Right ventricle myocardium inferior (tissue), 1 donor: ENCODE results near the gene BTBD16. TPM values are rescaled to one million over a fixed set of nuclear protein-coding genes. Genes with fewer than 3 reads are reported as not detected.

Experiments
- ATAC-seq: fragments of 200-7000 bp; cut with Tn5 transposase; one replicate; pipeline ENCODE4 v1.9.1; 2020; ENCODE audit warnings: mild to moderate bottlenecking, moderate library complexity
- DNase-seq: peaks from one replicate; pipeline ENCODE4 v3.0.0; 2021; ENCODE audit errors: missing footprints
- intact Hi-C: fragments of 100-400 bp; cut with DNase I; formaldehyde crosslinking; loops from one replicate; pipeline ENCODE4 v1.11.0; 2022
- total RNA-seq: library from RNA; stranded (reverse); fragmentation: NEBNext Ultra II Directional; extraction: Animal tissue kit (Norgen Biotek cat#: 25700); gene quantifications from one replicate; pipeline ENCODE4 v1.2.1, GENCODE V29; 2021
- donor health status: DM: no; HTN: yes; CAD: no; lungs with severe emphysema.

The BTBD16 gene
- total RNA-seq, 1 donor from 2014 or later, result not detected

GRCh38 chr10:122245897-122246296 lies 25.2 kb upstream of the BTBD16 start:
- intact Hi-C loops, result no loop called here
- ATAC-seq (no peak), DNase-seq (no peak)

GRCh38 chr10:122246830-122247520 lies 24.1 kb upstream of the BTBD16 start:
- intact Hi-C loops, result no loop called here
- ATAC-seq, result no peak
- DNase-seq, result no peak

GRCh38 chr10:122248356-122249302 lies 22.5 kb upstream of the BTBD16 start:
- no peak for ATAC-seq
- no peak for DNase-seq
- intact Hi-C loops, result no loop called here

- DNase-seq (no peak), ATAC-seq (no peak)
- intact Hi-C loops, result no loop called here
Observed at GRCh38 chr10:122249303-122249850, 21.7 kb upstream of the BTBD16 start.

- DNase-seq (peak; percentile 49), ATAC-seq (peak; percentile 40)
- intact Hi-C loops, result no loop called here
Observed at GRCh38 chr10:122249991-122250750, 20.9 kb upstream of the BTBD16 start.

- DNase-seq (no peak), ATAC-seq (no peak)
- intact Hi-C loops, result no loop called here
Observed at GRCh38 chr10:122251459-122252255, 19.4 kb upstream of the BTBD16 start.

GRCh38 chr10:122252805-122253204 lies 18.3 kb upstream of the BTBD16 start:
- intact Hi-C loops, result no loop called here
- DNase-seq (no peak), ATAC-seq (no peak)

- ATAC-seq, result no peak
- no peak for DNase-seq
- intact Hi-C loops, result no loop called here
Observed at GRCh38 chr10:122253605-122254004, 17.5 kb upstream of the BTBD16 start.

- DNase-seq (no peak), ATAC-seq (no peak)
- intact Hi-C loops, result no loop called here
Observed at GRCh38 chr10:122254831-122255230, 16.3 kb upstream of the BTBD16 start.

- intact Hi-C loops, result no loop called here
- ATAC-seq, result no peak
- no peak for DNase-seq
Observed at GRCh38 chr10:122255509-122256301, 15.4 kb upstream of the BTBD16 start.

- DNase-seq, result no peak
- ATAC-seq, result no peak
- intact Hi-C loops, result no loop called here
Observed at GRCh38 chr10:122257041-122257440, 14.1 kb upstream of the BTBD16 start.

GRCh38 chr10:122258136-122259074 lies 12.7 kb upstream of the BTBD16 start:
- no peak for DNase-seq
- ATAC-seq, result peak; percentile 40
- intact Hi-C loops, result no loop called here

- intact Hi-C loops, result no loop called here
- DNase-seq, result no peak
- ATAC-seq, result no peak
Observed at GRCh38 chr10:122259075-122259466, 12.0 kb upstream of the BTBD16 start.

- intact Hi-C loops, result no loop called here
- ATAC-seq (no peak), DNase-seq (no peak)
Observed at GRCh38 chr10:122261584-122261983, 9.5 kb upstream of the BTBD16 start.

- no peak for ATAC-seq
- intact Hi-C loops, result no loop called here
- DNase-seq, result no peak
Observed at GRCh38 chr10:122263971-122264370, 7.1 kb upstream of the BTBD16 start.

- intact Hi-C loops, result no loop called here
- no peak for ATAC-seq
- no peak for DNase-seq
Observed at GRCh38 chr10:122264436-122264835, 6.7 kb upstream of the BTBD16 start.
